Neural crest cell (in vitro differentiated cells): ENCODE measurements around the gene SLC7A6OS. TPM values are rescaled to one million over a fixed set of nuclear protein-coding genes. Genes with fewer than 3 reads are reported as not detected.

ENCODE experiments used
- DNase-seq: peaks from one replicate; pipeline ENCODE4 v3.0.0; 2021; ENCODE audit warnings: low read depth, mixed read lengths, low spot score
- H3K27ac Mint-ChIP-seq: one replicate; pipeline ENCODE4 v1.8.0; 2021; ENCODE audit warnings: mild to moderate bottlenecking, mixed read lengths; ENCODE audit not compliant: unreplicated experiment
- H3K27me3 Mint-ChIP-seq: 2 replicates; pipeline ENCODE4 v1.8.0; 2021; ENCODE audit warnings: low read depth, mild to moderate bottlenecking, mixed read lengths
- H3K36me3 Mint-ChIP-seq: 2 replicates; pipeline ENCODE4 v1.8.0; 2021; ENCODE audit warnings: low read depth, mild to moderate bottlenecking, mixed read lengths
- H3K4me1 Mint-ChIP-seq: 2 replicates; pipeline ENCODE4 v1.8.0; 2021; ENCODE audit warnings: mixed read lengths
- H3K4me3 Mint-ChIP-seq: one replicate; pipeline ENCODE4 v1.8.0; 2021; ENCODE audit warnings: mild to moderate bottlenecking, mixed read lengths
- H3K9me3 Mint-ChIP-seq: 2 replicates; pipeline ENCODE4 v1.8.0; 2021; ENCODE audit warnings: mixed read lengths
- total RNA-seq: library from RNA; stranded (reverse); gene quantifications from 2 replicates; pipeline ENCODE4 v1.2.1, GENCODE V29; 2021
- TF ChIP-seq, protein P1 (sequence below): fragments of 200-600 bp; sonication (generic); conservative IDR thresholded peaks from 2 replicates; pipeline ENCODE4 v1.5.0; 2021; ENCODE audit warnings: antibody characterized with exemption, mild to moderate bottlenecking

The SLC7A6OS gene
- total RNA-seq, 1 donor from 2014 or later: 23.8 TPM

GRCh38 chr16:68274441-68274840 lies 36.3 kb downstream of the SLC7A6OS start:
- Mint-ChIP-seq H3K9me3 (no peaks in the 10 kb centered on the region), H3K27me3 (no peaks in the 10 kb centered on the region), H3K4me1 (peaks cover 5% of the 10 kb centered on the region), H3K36me3 (no peaks in the 10 kb centered on the region), H3K27ac (no peak overlapping the region), H3K4me3 (no peak overlapping the region)
- DNase-seq: no peak
- TF ChIP-seq, protein P1, sequence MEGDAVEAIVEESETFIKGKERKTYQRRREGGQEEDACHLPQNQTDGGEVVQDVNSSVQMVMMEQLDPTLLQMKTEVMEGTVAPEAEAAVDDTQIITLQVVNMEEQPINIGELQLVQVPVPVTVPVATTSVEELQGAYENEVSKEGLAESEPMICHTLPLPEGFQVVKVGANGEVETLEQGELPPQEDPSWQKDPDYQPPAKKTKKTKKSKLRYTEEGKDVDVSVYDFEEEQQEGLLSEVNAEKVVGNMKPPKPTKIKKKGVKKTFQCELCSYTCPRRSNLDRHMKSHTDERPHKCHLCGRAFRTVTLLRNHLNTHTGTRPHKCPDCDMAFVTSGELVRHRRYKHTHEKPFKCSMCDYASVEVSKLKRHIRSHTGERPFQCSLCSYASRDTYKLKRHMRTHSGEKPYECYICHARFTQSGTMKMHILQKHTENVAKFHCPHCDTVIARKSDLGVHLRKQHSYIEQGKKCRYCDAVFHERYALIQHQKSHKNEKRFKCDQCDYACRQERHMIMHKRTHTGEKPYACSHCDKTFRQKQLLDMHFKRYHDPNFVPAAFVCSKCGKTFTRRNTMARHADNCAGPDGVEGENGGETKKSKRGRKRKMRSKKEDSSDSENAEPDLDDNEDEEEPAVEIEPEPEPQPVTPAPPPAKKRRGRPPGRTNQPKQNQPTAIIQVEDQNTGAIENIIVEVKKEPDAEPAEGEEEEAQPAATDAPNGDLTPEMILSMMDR: no peak

DNA sequence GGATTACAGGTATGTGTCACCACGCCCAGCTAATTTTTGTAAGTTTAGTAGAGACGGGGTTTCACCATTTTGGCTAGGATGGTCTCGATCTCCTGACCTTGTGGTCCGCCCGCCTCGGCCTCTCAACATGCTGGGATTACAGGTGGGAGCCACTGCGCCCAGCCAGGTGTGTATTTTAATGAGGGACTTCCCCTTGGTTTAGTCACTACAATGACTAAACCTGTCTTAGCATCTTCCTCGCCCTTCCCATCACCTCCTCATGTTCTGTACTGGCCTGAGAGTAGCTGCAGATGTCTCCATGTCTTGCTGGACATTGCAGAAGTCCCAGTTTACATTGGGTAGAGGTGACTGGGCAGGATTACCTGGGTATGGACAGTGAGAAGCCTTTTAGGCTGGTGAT lies 36.9 kb downstream of the SLC7A6OS start:
- Mint-ChIP-seq H3K4me3 (no peak overlapping the region), H3K27ac (no peak overlapping the region), H3K4me1 (peaks cover 5% of the 10 kb centered on the region), H3K9me3 (no peaks in the 10 kb centered on the region), H3K27me3 (no peaks in the 10 kb centered on the region), H3K36me3 (no peaks in the 10 kb centered on the region)
- TF ChIP-seq, protein P1: no peak
- DNase-seq: no peak

DNA sequence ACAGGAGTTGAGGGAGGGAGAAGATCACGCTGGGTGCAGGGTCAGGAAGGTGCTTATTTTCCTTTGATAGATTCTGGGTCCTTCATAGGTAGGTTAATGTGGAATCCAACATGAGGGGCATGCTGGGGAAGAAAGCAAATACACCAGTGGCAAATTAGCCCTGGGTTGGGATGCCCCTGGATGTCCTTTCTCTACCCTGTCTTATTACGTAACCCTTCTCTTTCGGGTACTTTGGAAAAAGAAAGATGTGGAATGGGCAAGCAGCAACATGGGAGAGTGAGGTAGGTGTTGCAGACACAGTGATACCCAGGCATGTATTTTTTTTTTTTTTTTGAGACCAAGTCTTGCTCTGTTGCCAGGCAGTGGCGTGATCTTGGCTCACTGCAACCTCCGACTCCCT lies 37.3 kb downstream of the SLC7A6OS start:
- Mint-ChIP-seq H3K9me3 (no peaks in the 10 kb centered on the region), H3K27ac (no peak overlapping the region), H3K27me3 (no peaks in the 10 kb centered on the region), H3K4me3 (no peak overlapping the region), H3K4me1 (peaks cover 5% of the 10 kb centered on the region), H3K36me3 (no peaks in the 10 kb centered on the region)
- DNase-seq: no peak
- TF ChIP-seq, protein P1: no peak

GRCh38 chr16:68272507-68273209 lies 38.1 kb downstream of the SLC7A6OS start:
- Mint-ChIP-seq H3K36me3 (no peaks in the 10 kb centered on the region), H3K27me3 (no peaks in the 10 kb centered on the region), H3K9me3 (no peaks in the 10 kb centered on the region), H3K4me1 (peaks cover 10% of the 10 kb centered on the region), H3K4me3 (no peak overlapping the region), H3K27ac (no peak overlapping the region)
- DNase-seq: no peak
- TF ChIP-seq, protein P1: no peak

GRCh38 chr16:68270353-68270752 lies 40.4 kb downstream of the SLC7A6OS start:
- H3K36me3 Mint-ChIP-seq: no peaks in the 10 kb centered on the region
- no peaks in the 10 kb centered on the region for H3K27me3 Mint-ChIP-seq
- TF ChIP-seq, protein P1: no peak
- H3K4me3 Mint-ChIP-seq: no peak overlapping the region
- H3K4me1 Mint-ChIP-seq: peaks cover 11% of the 10 kb centered on the region
- no peaks in the 10 kb centered on the region for H3K9me3 Mint-ChIP-seq
- no peak overlapping the region for H3K27ac Mint-ChIP-seq
- no peak for DNase-seq
